Trophoblast cell (in vitro differentiated cells and primary cell): ENCODE data around the gene PBX1.

Experiments
- DNase-seq, 2 donors: peaks; one replicate each; pipeline ENCODE4 v3.0.0-alpha.2; 2016
- H2AFZ ChIP-seq: 2 replicates; pipeline ENCODE4 v1.6.1; 2013; ENCODE audit warnings: low read length, moderate library complexity, mild to moderate bottlenecking; ENCODE audit not compliant: insufficient read depth, poor library complexity
- H2AK5ac ChIP-seq: 2 replicates; pipeline ENCODE4 v1.6.1; 2013; ENCODE audit warnings: mild to moderate bottlenecking, low read length
- H2BK120ac ChIP-seq: 2 replicates; pipeline ENCODE4 v1.6.1; 2013; ENCODE audit warnings: low read length, mild to moderate bottlenecking, moderate library complexity; ENCODE audit not compliant: insufficient read depth, poor library complexity
- H2BK12ac ChIP-seq: 2 replicates; pipeline ENCODE4 v1.6.1; 2013; ENCODE audit warnings: mild to moderate bottlenecking, low read length, moderate library complexity
- H2BK5ac ChIP-seq: 2 replicates; pipeline ENCODE4 v1.6.1; 2013; ENCODE audit warnings: low read length, low read depth, moderate library complexity, mild to moderate bottlenecking; ENCODE audit not compliant: poor library complexity
- H3K14ac ChIP-seq: 2 replicates; pipeline ENCODE4 v1.6.1; 2013; ENCODE audit warnings: mild to moderate bottlenecking, low read length
- H3K18ac ChIP-seq: 2 replicates; pipeline ENCODE4 v1.6.1; 2013; ENCODE audit warnings: mild to moderate bottlenecking, low read length
- H3K23ac ChIP-seq: 2 replicates; pipeline ENCODE4 v1.6.1; 2013; ENCODE audit warnings: low read length
- H3K27ac ChIP-seq: 2 replicates; pipeline ENCODE4 v1.5.1; 2013; ENCODE audit warnings: low read depth, mild to moderate bottlenecking, inconsistent platforms, low read length, moderate library complexity
- H3K27me3 ChIP-seq: 2 replicates; pipeline ENCODE4 v1.6.1; 2013; ENCODE audit warnings: inconsistent platforms, mild to moderate bottlenecking, low read length, moderate library complexity; ENCODE audit not compliant: insufficient read depth
- H3K36me3 ChIP-seq, 2 experiments: 1 replicate in 1 of 2; 2 replicates in 1 of 2; pipeline ENCODE4 v1.6.1; 2013; ENCODE audit warnings: low read length in 2 of 2, mild to moderate bottlenecking in 2 of 2, moderate library complexity in 1 of 2; ENCODE audit not compliant: insufficient read depth in 2 of 2, control insufficient read depth in 1 of 2
- H3K4ac ChIP-seq: 2 replicates; pipeline ENCODE4 v1.6.1; 2013; ENCODE audit warnings: low read depth, mild to moderate bottlenecking, low read length, moderate library complexity
- H3K4me1 ChIP-seq, 2 experiments: 1 replicate in 1 of 2; 2 replicates in 1 of 2; pipeline ENCODE4 v1.6.1; 2013; ENCODE audit warnings: low read length in 2 of 2, mild to moderate bottlenecking in 2 of 2, moderate library complexity in 1 of 2; ENCODE audit not compliant: insufficient read depth in 2 of 2, control insufficient read depth in 1 of 2
- H3K4me2 ChIP-seq: 2 replicates; pipeline ENCODE4 v1.6.1; 2013; ENCODE audit warnings: inconsistent platforms, mild to moderate bottlenecking, low read length, moderate library complexity
- H3K4me3 ChIP-seq: 2 replicates; pipeline ENCODE4 v1.5.1; 2013; ENCODE audit warnings: mild to moderate bottlenecking, low read depth, low read length, inconsistent platforms
- H3K79me1 ChIP-seq: one replicate; pipeline ENCODE4 v1.6.1; 2013; ENCODE audit warnings: low read length
- H3K79me2 ChIP-seq: 2 replicates; pipeline ENCODE4 v1.6.1; 2013; ENCODE audit warnings: low read length, mild to moderate bottlenecking; ENCODE audit not compliant: control insufficient read depth, insufficient read depth, poor library complexity
- H3K9ac ChIP-seq: 2 replicates; pipeline ENCODE4 v1.6.1; 2013; ENCODE audit warnings: mild to moderate bottlenecking, low read length
- H3K9me3 ChIP-seq: 2 replicates; pipeline ENCODE4 v1.6.1; 2013; ENCODE audit warnings: low read depth, mild to moderate bottlenecking, control low read depth, inconsistent platforms, low read length; ENCODE audit not compliant: insufficient read depth
- H4K12ac ChIP-seq: 2 replicates; pipeline ENCODE4 v1.6.1; 2013; ENCODE audit warnings: low read depth, mild to moderate bottlenecking, low read length, moderate library complexity
- H4K8ac ChIP-seq: 2 replicates; pipeline ENCODE4 v1.6.1; 2013; ENCODE audit warnings: low read depth, mild to moderate bottlenecking, low read length, moderate library complexity
- H4K91ac ChIP-seq: one replicate; pipeline ENCODE4 v1.6.1; 2013; ENCODE audit warnings: low read depth, mild to moderate bottlenecking, low read length, moderate library complexity
- WGBS: extraction: QIAGEN DNeasy Blood & Tissue Kit; methylation state at CpG from one replicate; pipeline ENCODE4 v1.1.7; 2013; ENCODE audit warnings: missing lambda C conversion rate; ENCODE audit not compliant: insufficient read length, insufficient coverage; ENCODE audit errors: extremely low coverage; 5-methylcytosine and 5-hydroxymethylcytosine counted together

PBX1 gene

GRCh38 chr1:164617377-164618201 is 58.6 kb downstream of the PBX1 start:
- Histone ChIP-seq H4K91ac (no peak overlapping the region), H3K79me1 (peaks cover 5% of the 10 kb centered on the region), H3K9me3 (no peaks in the 10 kb centered on the region), H3K9ac (no peak overlapping the region), H3K4me3 (no peak overlapping the region), H2BK5ac (no peak overlapping the region), H3K4me1 (peaks cover 21 to 30% of the 10 kb centered on the region in 2 experiments), H3K4me2 (no peak overlapping the region), H3K27ac (peak overlapping the region; percentile 32), H3K36me3 (peaks cover 0 to 6% of the 10 kb centered on the region in 2 experiments), H3K27me3 (no peaks in the 10 kb centered on the region), H2AFZ (no peak overlapping the region), H4K12ac (no peak overlapping the region), H2BK120ac (peak overlapping the region; percentile 25), H3K23ac (no peak overlapping the region), H3K14ac (peak overlapping the region; percentile 25), H2BK12ac (peak overlapping the region; percentile 65), H4K8ac (no peak overlapping the region), H3K4ac (no peak overlapping the region), H3K79me2 (peaks cover 11% of the 10 kb centered on the region), H2AK5ac (no peak overlapping the region), H3K18ac (no peak overlapping the region)
- DNase-seq = peak in 1 of 2 donors; percentile 58
- WGBS = no CpG with 5 or more reads among the region's 7 CpGs

GRCh38 chr1:164618202-164618564 is 59.2 kb downstream of the PBX1 start:
- Histone ChIP-seq H4K91ac (no peak overlapping the region), H2BK120ac (peak overlapping the region; percentile 25), H3K4me1 (peaks cover 21 to 28% of the 10 kb centered on the region in 2 experiments), H2AK5ac (no peak overlapping the region), H2BK5ac (peak overlapping the region; percentile 52), H2AFZ (no peak overlapping the region), H3K9me3 (no peaks in the 10 kb centered on the region), H3K4me2 (no peak overlapping the region), H4K8ac (no peak overlapping the region), H3K4me3 (no peak overlapping the region), H3K18ac (no peak overlapping the region), H3K4ac (peak overlapping the region; percentile 21), H3K23ac (no peak overlapping the region), H3K27ac (no peak overlapping the region), H3K9ac (no peak overlapping the region), H3K36me3 (peaks cover 0 to 6% of the 10 kb centered on the region in 2 experiments), H4K12ac (no peak overlapping the region), H3K79me1 (peaks cover 5% of the 10 kb centered on the region), H3K27me3 (no peaks in the 10 kb centered on the region), H3K14ac (no peak overlapping the region), H3K79me2 (peaks cover 11% of the 10 kb centered on the region), H2BK12ac (no peak overlapping the region)
- DNase-seq = no peak
- no CpG with 5 or more reads among the region's 5 CpGs for WGBS

GRCh38 chr1:164619006-164619784 is 60.2 kb downstream of the PBX1 start:
- Histone ChIP-seq H3K27ac (no peak overlapping the region), H4K12ac (no peak overlapping the region), H4K8ac (no peak overlapping the region), H3K18ac (no peak overlapping the region), H2BK12ac (no peak overlapping the region), H3K9ac (no peak overlapping the region), H3K4me3 (no peak overlapping the region), H3K36me3 (peaks cover 0 to 2% of the 10 kb centered on the region in 2 experiments), H3K27me3 (no peaks in the 10 kb centered on the region), H3K9me3 (no peaks in the 10 kb centered on the region), H2BK5ac (no peak overlapping the region), H3K4me2 (no peak overlapping the region), H3K4ac (peak overlapping the region; percentile 17), H3K23ac (no peak overlapping the region), H4K91ac (no peak overlapping the region), H3K14ac (no peak overlapping the region), H3K79me2 (peaks cover 6% of the 10 kb centered on the region), H2AK5ac (no peak overlapping the region), H3K79me1 (peaks cover 5% of the 10 kb centered on the region), H2BK120ac (no peak overlapping the region), H2AFZ (no peak overlapping the region), H3K4me1 (peaks cover 11 to 22% of the 10 kb centered on the region in 2 experiments)
- WGBS = no CpG with 5 or more reads among the region's 3 CpGs
- no peak for DNase-seq

GRCh38 chr1:164622068-164622845 is 63.3 kb downstream of the PBX1 start:
- H4K12ac ChIP-seq = no peak overlapping the region
- no peak overlapping the region for H3K9ac ChIP-seq
- peaks cover 2% of the 10 kb centered on the region for H3K79me1 ChIP-seq
- H2BK5ac ChIP-seq = no peak overlapping the region
- DNase-seq = no peak
- H3K9me3 ChIP-seq = no peaks in the 10 kb centered on the region
- WGBS = no CpG with 5 or more reads among the region's 8 CpGs
- no peak overlapping the region for H3K27ac ChIP-seq
- no peak overlapping the region for H4K91ac ChIP-seq
- no peak overlapping the region for H4K8ac ChIP-seq
- H3K4me2 ChIP-seq = no peak overlapping the region
- H3K36me3 ChIP-seq = peaks cover under 1 to 5% of the 10 kb centered on the region in 2 experiments
- peaks cover 0 to 13% of the 10 kb centered on the region in 2 experiments for H3K4me1 ChIP-seq
- no peaks in the 10 kb centered on the region for H3K27me3 ChIP-seq
- peak overlapping the region; percentile 7 for H3K4ac ChIP-seq
- no peak overlapping the region for H3K14ac ChIP-seq
- H3K18ac ChIP-seq = no peak overlapping the region
- no peak overlapping the region for H2AK5ac ChIP-seq
- H3K4me3 ChIP-seq = no peak overlapping the region
- H2AFZ ChIP-seq = no peak overlapping the region
- H2BK120ac ChIP-seq = no peak overlapping the region
- H3K23ac ChIP-seq = no peak overlapping the region
- H3K79me2 ChIP-seq = peaks cover 4% of the 10 kb centered on the region
- H2BK12ac ChIP-seq = no peak overlapping the region
